ENCODE data around the gene SHISAL2A. TPM values are rescaled to one million over a fixed set of nuclear protein-coding genes. Genes with fewer than 3 reads are reported as not detected.

SHISAL2A gene
- not detected in 2 replicates for total RNA-seq (ENCODE audit: low replicate concordance)

GRCh38 chr1:52632732-52633290 lies at the start of gene SHISAL2A:
Gene SHISAL2A (plus strand): TSS chr1:52633168. CDS start chr1:52633494, 326 bp downstream.
- peak within 1 kb of the TSS; percentile 33 for H3K4me3 ChIP-seq (ENCODE audit: low read depth, low read length)
- no peak for DNase-seq (ENCODE audit: low read depth)
- no peak for TF ChIP-seq CTCF (IDR thresholded peaks at IDR 0.05; ENCODE audit: insufficient read depth, low read length)

- no peak overlapping the region for H3K4me3 ChIP-seq (ENCODE audit: low read depth, low read length)
- DNase-seq (ENCODE audit: low read depth): no peak
- TF ChIP-seq CTCF (IDR thresholded peaks at IDR 0.05; ENCODE audit: insufficient read depth, low read length): no peak
These were observed 47.5 kb upstream of the SHISAL2A start for GRCh38 chr1:52585474-52585873.

GRCh38 chr1:52588027-52588426 lies 44.9 kb upstream of the SHISAL2A start:
- TF ChIP-seq CTCF (IDR thresholded peaks at IDR 0.05; ENCODE audit: insufficient read depth, low read length): no peak
- H3K4me3 ChIP-seq (ENCODE audit: low read depth, low read length): no peak overlapping the region
- no peak for DNase-seq (ENCODE audit: low read depth)

GRCh38 chr1:52588535-52588934 lies 44.4 kb upstream of the SHISAL2A start:
- TF ChIP-seq CTCF (IDR thresholded peaks at IDR 0.05; ENCODE audit: insufficient read depth, low read length): no peak
- H3K4me3 ChIP-seq (ENCODE audit: low read depth, low read length): no peak overlapping the region
- DNase-seq (ENCODE audit: low read depth): no peak

GRCh38 chr1:52590266-52590665 lies 42.7 kb upstream of the SHISAL2A start:
- no peak overlapping the region for H3K4me3 ChIP-seq (ENCODE audit: low read depth, low read length)
- no peak for DNase-seq (ENCODE audit: low read depth)
- no peak for TF ChIP-seq CTCF (IDR thresholded peaks at IDR 0.05; ENCODE audit: insufficient read depth, low read length)

- DNase-seq (ENCODE audit: low read depth): no peak
- TF ChIP-seq CTCF (IDR thresholded peaks at IDR 0.05; ENCODE audit: insufficient read depth, low read length): no peak
- no peak overlapping the region for H3K4me3 ChIP-seq (ENCODE audit: low read depth, low read length)
These were observed 40.2 kb upstream of the SHISAL2A start for GRCh38 chr1:52592637-52593323.
